WTC11 (cell line): ENCODE measurements around the gene TSPAN9. TPM values are rescaled to one million over a fixed set of nuclear protein-coding genes. Genes with fewer than 3 reads are reported as not detected.

Experiments
- ATAC-seq: fragments of 200-7000 bp; cut with Tn5 transposase; 2 replicates; pipeline ENCODE4 v1.10.0; 2021; ENCODE audit warnings: mild to moderate bottlenecking, moderate library complexity
- CTCF ChIA-PET: fragments of 300-600 bp; sonication (Branson Sonifier 250); formaldehyde crosslinking; loops from one replicate; lab custom pipeline; 2021; ENCODE audit warnings: antibody characterized with exemption; lab: Charles Lee
- POLR2A ChIA-PET: fragments of 350-600 bp; sonication (Branson Sonifier 250); formaldehyde crosslinking; loops from one replicate; lab custom pipeline; 2021; ENCODE audit warnings: antibody characterized with exemption; lab: Charles Lee
- DNase-seq: peaks from one replicate; pipeline ENCODE4 v3.0.0; 2021; ENCODE audit warnings: low spot score
- H3K27ac Mint-ChIP-seq: 2 replicates; pipeline ENCODE4 v1.8.0; 2021; ENCODE audit warnings: mixed read lengths
- H3K27me3 Mint-ChIP-seq: 2 replicates; pipeline ENCODE4 v1.8.0; 2021; ENCODE audit warnings: low read depth, mild to moderate bottlenecking, moderate library complexity, mixed read lengths
- H3K36me3 Mint-ChIP-seq: 2 replicates; pipeline ENCODE4 v1.8.0; 2021; ENCODE audit warnings: mixed read lengths
- H3K4me1 Mint-ChIP-seq: 2 replicates; pipeline ENCODE4 v1.8.0; 2022; ENCODE audit warnings: mixed read lengths
- H3K4me3 Mint-ChIP-seq: 2 replicates; pipeline ENCODE4 v1.8.0; 2021; ENCODE audit warnings: mild to moderate bottlenecking, moderate library complexity, mixed read lengths
- H3K9me3 Mint-ChIP-seq: 2 replicates; pipeline ENCODE4 v1.8.0; 2021; ENCODE audit warnings: mixed read lengths
- ATF3 ChIP-seq: sonication (generic); formaldehyde crosslinking; conservative IDR thresholded peaks from 2 replicates; pipeline ENCODE4 v1.8.1; 2022; ENCODE audit warnings: mild to moderate bottlenecking, missing genetic modification reagents
- CTCF ChIP-seq: fragments of 200-600 bp; IDR thresholded peaks from 2 replicates; pipeline ENCODE4 v1.8.0; 2022; ENCODE audit warnings: antibody characterized with exemption
- E2F1 ChIP-seq: sonication (generic); formaldehyde crosslinking; IDR thresholded peaks from 2 replicates; pipeline ENCODE4 v1.8.0; 2022; ENCODE audit warnings: mild to moderate bottlenecking, missing genetic modification reagents
- E2F5 ChIP-seq: sonication (generic); formaldehyde crosslinking; IDR thresholded peaks from 2 replicates; pipeline ENCODE4 v1.8.1; 2022; ENCODE audit warnings: mild to moderate bottlenecking, moderate library complexity, missing genetic modification reagents
- ELF4 ChIP-seq: sonication (generic); formaldehyde crosslinking; IDR thresholded peaks from 2 replicates; pipeline ENCODE4 v1.8.1; 2022; ENCODE audit warnings: low read depth, mild to moderate bottlenecking, moderate library complexity, missing genetic modification reagents
- ESRRA ChIP-seq: sonication (generic); formaldehyde crosslinking; IDR thresholded peaks from 2 replicates; pipeline ENCODE4 v1.8.1; 2022; ENCODE audit warnings: mild to moderate bottlenecking, missing genetic modification reagents, borderline replicate concordance
- HMGA2 ChIP-seq: fragments of 250-450 bp; sonication (Bioruptor Pico); IDR thresholded peaks from 2 replicates; pipeline ENCODE4 v1.4.0; 2021; ENCODE audit warnings: mild to moderate bottlenecking, moderate library complexity
- NR1H2 ChIP-seq: sonication (generic); formaldehyde crosslinking; IDR thresholded peaks from 2 replicates; pipeline ENCODE4 v1.9.0; 2021; ENCODE audit warnings: mild to moderate bottlenecking, moderate library complexity, missing genetic modification reagents
- PREB ChIP-seq: sonication (generic); formaldehyde crosslinking; IDR thresholded peaks from 2 replicates; pipeline ENCODE4 v1.8.1; 2022; ENCODE audit warnings: mild to moderate bottlenecking, missing genetic modification reagents, moderate library complexity, borderline replicate concordance
- TCF7 ChIP-seq: sonication (generic); formaldehyde crosslinking; IDR thresholded peaks from 2 replicates; pipeline ENCODE4 v1.8.0; 2022; ENCODE audit warnings: mild to moderate bottlenecking, low read depth, missing genetic modification reagents, moderate library complexity
- TP53 ChIP-seq: sonication (generic); formaldehyde crosslinking; IDR thresholded peaks from 2 replicates; pipeline ENCODE4 v1.8.1; 2023; ENCODE audit warnings: mild to moderate bottlenecking, missing genetic modification reagents
- ZBTB21 ChIP-seq: sonication (generic); formaldehyde crosslinking; IDR thresholded peaks from 2 replicates; pipeline ENCODE4 v1.8.1; 2023; ENCODE audit warnings: mild to moderate bottlenecking, missing genetic modification reagents, borderline replicate concordance
- ZBTB43 ChIP-seq: sonication (generic); formaldehyde crosslinking; IDR thresholded peaks from 2 replicates; pipeline ENCODE4 v1.8.1; 2023; ENCODE audit warnings: mild to moderate bottlenecking, missing genetic modification reagents
- ZNF423 ChIP-seq: fragments of 250-450 bp; sonication (Bioruptor Pico); IDR thresholded peaks from 2 replicates; pipeline ENCODE4 v2.1.2; 2022; ENCODE audit warnings: mild to moderate bottlenecking, moderate library complexity
- ZNF425 ChIP-seq: fragments of 250-450 bp; sonication (Bioruptor Pico); conservative IDR thresholded peaks from 2 replicates; pipeline ENCODE4 v1.9.0; 2021; ENCODE audit warnings: mild to moderate bottlenecking
- total RNA-seq: library from RNA; stranded (reverse); gene quantifications from 3 replicates; pipeline ENCODE4 v1.2.3, GENCODE V29; 2021

The TSPAN9 gene
- total RNA-seq, 1 experiment from 2014 or later, result 27.6 TPM

- Mint-ChIP-seq H3K27ac (no peak overlapping the region), H3K36me3 (no peaks in the 10 kb centered on the region), H3K27me3 (no peaks in the 10 kb centered on the region; the same call in 1 of the 2 replicates), H3K4me1 (peaks cover 27% of the 10 kb centered on the region), H3K4me3 (no peak overlapping the region), H3K9me3 (no peaks in the 10 kb centered on the region)
- ATAC-seq (peak; percentile 78), DNase-seq (peak; percentile 81)
- TF ChIP-seq ATF3 (CRISPR knock-in tag), result no peak
- TF ChIP-seq ZBTB21 (CRISPR knock-in tag), result peak; percentile 22; the same call in 1 of the 2 replicates
- peak; percentile 12; the same call in 1 of the 2 replicates for TF ChIP-seq ZNF423 (CRISPR knock-in tag)
- TF ChIP-seq CTCF, result peak; percentile 59; the same call in 1 of the 2 replicates
- POLR2A ChIA-PET, result interaction anchor here (0.7 to 1.0 kb wide), 2 partner anchors 67 to 73 kb away, joined by 3 read pairs; no protein-coding TSS in a partner anchor
- CTCF ChIA-PET, result interaction anchor here (0.5 to 8.1 kb wide), 47 partner anchors 9 to 362 kb away, joined by 3 to 243 read pairs (median 5); no protein-coding TSS in a partner anchor
Measured at GRCh38 chr12:3207858-3208257, 130.7 kb downstream of the TSPAN9 start.

- Mint-ChIP-seq H3K27me3 (no peaks in the 10 kb centered on the region; the same call in 1 of the 2 replicates), H3K27ac (no peak overlapping the region)
- CTCF ChIA-PET, result interaction anchor here (0.6 to 3.8 kb wide), 15 partner anchors 10 to 140 kb away, joined by 3 to 47 read pairs (median 6); no protein-coding TSS in a partner anchor
Measured at GRCh38 chr12:3213188-3213587, 136.0 kb downstream of the TSPAN9 start.

GRCh38 chr12:3213768-3214167, 136.6 kb downstream of the TSPAN9 start:
- DNase-seq (no peak), ATAC-seq (no peak)
- Mint-ChIP-seq H3K9me3 (no peaks in the 10 kb centered on the region), H3K36me3 (no peaks in the 10 kb centered on the region), H3K4me1 (peaks cover 31% of the 10 kb centered on the region), H3K27me3 (no peaks in the 10 kb centered on the region; the same call in 1 of the 2 replicates), H3K4me3 (peak overlapping the region; percentile 32; the same call in 1 of the 2 replicates), H3K27ac (no peak overlapping the region)
- POLR2A ChIA-PET, result no interaction called here
- CTCF ChIA-PET, result interaction anchor here (0.6 to 3.8 kb wide), 15 partner anchors 10 to 140 kb away, joined by 3 to 47 read pairs (median 6); no protein-coding TSS in a partner anchor
- TF ChIP-seq ESRRA (CRISPR knock-in tag) (no peak), HMGA2 (CRISPR knock-in tag) (no peak), ZNF425 (CRISPR knock-in tag) (no peak), E2F1 (CRISPR knock-in tag) (no peak), ELF4 (CRISPR knock-in tag) (no peak), TP53 (CRISPR knock-in tag) (no peak)

More at GRCh38 chr12:3213188-3213587, 136.0 kb downstream of the TSPAN9 start:
- POLR2A ChIA-PET, result no interaction called here
- H3K9me3 Mint-ChIP-seq, result no peaks in the 10 kb centered on the region
- ATAC-seq (no peak), DNase-seq (no peak)
- no peak overlapping the region for H3K4me3 Mint-ChIP-seq
- H3K4me1 Mint-ChIP-seq, result peaks cover 31% of the 10 kb centered on the region
- no peak for TF ChIP-seq E2F5 (CRISPR knock-in tag)
- no peak for TF ChIP-seq PREB (CRISPR knock-in tag)
- no peak for TF ChIP-seq NR1H2 (CRISPR knock-in tag)
- TF ChIP-seq TCF7, result no peak
- no peak for TF ChIP-seq ZBTB43 (CRISPR knock-in tag)
- no peaks in the 10 kb centered on the region for H3K36me3 Mint-ChIP-seq
